IgD-negative memory B cell (primary cell): ENCODE measurements around the gene PLIN5. TPM values are rescaled to one million over a fixed set of nuclear protein-coding genes. Genes with fewer than 3 reads are reported as not detected.

Experiments
- H3K27ac Mint-ChIP-seq, 3 donors: one replicate each; pipeline ENCODE4 v1.8.0; 2020 to 2022; ENCODE audit warnings: mild to moderate bottlenecking in 3 of 3, mixed read lengths in 3 of 3, moderate library complexity in 1 of 3
- H3K27me3 Mint-ChIP-seq: one replicate; pipeline ENCODE4 v1.8.0; 2021; ENCODE audit warnings: mixed read lengths
- H3K36me3 Mint-ChIP-seq: one replicate; pipeline ENCODE4 v1.8.0; 2020; ENCODE audit warnings: mild to moderate bottlenecking, mixed read lengths
- H3K4me1 Mint-ChIP-seq, 3 donors: one replicate each; pipeline ENCODE4 v1.8.0; 2020 to 2022; ENCODE audit warnings: mixed read lengths in 3 of 3, mild to moderate bottlenecking in 1 of 3
- H3K4me3 Mint-ChIP-seq, 4 donors: one replicate each; pipeline ENCODE4 v1.8.0; 2020 to 2022; ENCODE audit warnings: mild to moderate bottlenecking in 4 of 4, mixed read lengths in 4 of 4, moderate library complexity in 3 of 4
- H3K9me3 Mint-ChIP-seq, 3 donors: one replicate each; pipeline ENCODE4 v1.8.0; 2020 to 2021; ENCODE audit warnings: mixed read lengths in 3 of 3, mild to moderate bottlenecking in 1 of 3
- polyA plus RNA-seq: library from polyadenylated mRNA; unstranded; fragments of 300-500 nt; fragmentation: Illumina TruSeq; gene quantifications from one replicate; pipeline ENCODE4 v1.2.3, GENCODE V29; 2021

PLIN5 gene
- polyA plus RNA-seq, 1 donor from 2014 or later, result not detected

DNA sequence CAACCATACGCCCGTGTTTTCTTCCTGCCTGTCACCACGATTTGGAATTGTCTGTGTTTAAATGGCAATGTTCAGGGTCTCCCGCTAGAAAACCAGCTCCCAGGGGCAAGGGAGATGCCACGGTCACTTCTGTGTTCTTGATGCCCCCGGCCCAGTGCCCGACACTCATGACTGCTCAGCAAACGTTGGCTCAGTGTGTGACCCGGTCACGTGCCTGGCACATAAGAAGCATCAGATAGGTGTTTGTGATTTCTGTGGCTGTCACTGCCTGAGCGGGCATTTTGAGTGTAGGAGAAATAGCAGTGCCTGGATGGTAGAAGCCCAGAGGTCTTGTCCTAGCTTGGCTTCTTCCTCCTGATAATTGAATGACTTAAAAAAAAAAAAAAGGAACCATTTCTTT lies 47.5 kb downstream of the PLIN5 start:
- Mint-ChIP-seq H3K36me3 (peaks cover 8% of the 10 kb centered on the region), H3K4me3 (no peak overlapping the region), H3K4me1 (no peaks in the 10 kb centered on the region), H3K27ac (peak overlapping the region in 1 of 3 donors; percentile 27), H3K9me3 (no peaks in the 10 kb centered on the region), H3K27me3 (no peaks in the 10 kb centered on the region)

DNA sequence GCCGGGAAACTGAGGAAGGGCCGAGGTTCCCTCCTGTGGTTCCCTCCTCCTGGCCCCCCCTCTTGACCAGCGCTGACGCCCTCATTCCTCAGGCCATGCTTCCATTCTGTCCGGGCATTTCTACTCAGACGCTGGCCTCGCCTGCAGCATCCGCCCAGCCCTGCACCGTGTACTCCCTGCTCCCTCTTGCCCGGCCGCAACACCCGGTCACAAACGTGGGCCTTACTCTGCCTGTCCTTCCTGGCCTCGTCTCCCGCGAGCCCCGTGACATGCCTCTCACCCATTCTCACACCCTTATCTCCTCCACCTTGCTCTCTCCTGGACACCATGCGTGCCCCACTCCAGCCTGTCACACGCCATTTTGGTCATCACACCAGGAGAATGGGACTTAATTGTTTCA lies 51.6 kb downstream of the PLIN5 start:
- H3K4me3 Mint-ChIP-seq, result peak overlapping the region in 1 of 4 donors; percentile 70
- H3K27me3 Mint-ChIP-seq, result no peaks in the 10 kb centered on the region
- no peak overlapping the region for H3K27ac Mint-ChIP-seq

DNA sequence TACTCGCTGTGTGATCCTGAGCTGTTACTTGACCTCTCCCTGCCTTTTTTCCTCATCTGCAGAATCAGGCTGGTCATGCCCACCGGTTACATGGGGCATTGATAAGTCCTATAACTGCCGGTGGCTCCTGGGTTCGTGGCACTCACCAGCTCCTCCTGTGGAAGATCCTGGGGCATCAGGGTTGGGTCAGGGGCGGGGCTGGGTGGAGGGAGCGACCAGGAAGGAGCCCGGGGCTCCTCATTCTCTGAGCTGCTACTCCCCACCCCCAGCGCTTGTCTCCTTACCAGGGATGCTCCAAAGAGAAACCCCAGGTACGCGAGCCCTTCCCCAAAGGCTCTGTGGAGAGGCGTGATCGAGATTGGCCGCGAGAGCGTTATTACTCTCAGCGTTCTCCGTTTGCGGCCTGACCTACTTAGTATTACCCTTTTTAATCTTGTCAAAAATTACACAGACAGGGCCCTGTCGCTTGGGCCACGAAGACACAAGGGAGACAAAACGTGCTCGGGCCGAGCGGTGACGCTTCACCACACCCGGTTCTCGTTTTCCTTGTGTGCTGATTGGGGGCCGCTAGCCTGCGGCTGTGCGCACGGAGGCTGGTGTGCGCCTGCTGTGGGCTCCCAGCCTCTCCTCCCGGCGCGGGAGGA lies 52.2 kb downstream of the PLIN5 start:
- Mint-ChIP-seq H3K36me3 (peaks cover 4% of the 10 kb centered on the region), H3K4me1 (no peaks in the 10 kb centered on the region)

More for the DNA sequence above, 51.6 kb downstream of the PLIN5 start:
- Mint-ChIP-seq H3K36me3 (peaks cover 5% of the 10 kb centered on the region), H3K4me1 (no peaks in the 10 kb centered on the region), H3K9me3 (no peaks in the 10 kb centered on the region)

DNA sequence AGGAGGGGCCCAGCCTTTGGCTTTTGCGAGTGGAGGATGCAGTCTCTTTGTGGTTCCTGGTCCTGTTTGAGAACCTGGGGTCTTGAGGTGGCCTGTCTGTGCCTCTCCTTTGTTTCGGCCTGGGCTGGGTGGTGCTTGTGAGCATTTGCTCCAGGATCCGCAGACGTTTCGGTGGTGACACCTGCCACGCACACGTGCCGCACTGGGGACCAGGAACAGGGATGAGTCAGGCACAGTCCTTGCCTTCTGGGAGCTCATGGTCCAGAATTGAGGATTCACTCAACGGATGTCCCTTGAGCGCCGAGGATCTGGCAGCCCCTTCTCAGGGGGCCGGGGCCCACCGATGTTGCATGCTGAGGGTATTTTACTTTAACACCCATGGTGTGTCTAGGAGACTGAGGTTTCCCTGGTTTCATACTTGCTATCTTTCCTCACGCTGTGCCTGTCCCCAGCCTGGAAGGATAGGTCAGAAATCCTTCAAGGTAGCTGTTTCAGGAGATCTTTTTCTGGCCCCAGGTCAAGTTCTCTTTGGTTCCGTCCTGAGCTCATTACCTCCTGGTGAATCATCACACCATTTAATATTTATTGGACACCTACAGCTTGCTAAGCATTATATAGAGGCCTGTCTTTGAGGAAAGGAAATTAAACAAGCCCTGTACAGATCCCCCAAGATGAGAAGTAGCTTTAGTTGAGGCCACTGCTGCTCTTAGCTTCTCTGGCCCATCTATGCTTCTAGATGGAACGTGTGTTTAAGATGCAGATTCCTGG lies 57.8 kb downstream of the PLIN5 start:
- Mint-ChIP-seq H3K27ac (peak overlapping the region in 1 of 3 donors; percentile 63), H3K4me3 (peak overlapping the region in 1 of 4 donors; percentile 75), H3K27me3 (no peaks in the 10 kb centered on the region), H3K9me3 (no peaks in the 10 kb centered on the region), H3K4me1 (peaks cover 0 to 8% (median 1%) of the 10 kb centered on the region in 3 donors), H3K36me3 (peaks cover 1% of the 10 kb centered on the region)

More for the DNA sequence above, 52.2 kb downstream of the PLIN5 start:
- Mint-ChIP-seq H3K27ac (no peak overlapping the region), H3K9me3 (no peaks in the 10 kb centered on the region), H3K4me3 (no peak overlapping the region), H3K27me3 (no peaks in the 10 kb centered on the region)

DNA sequence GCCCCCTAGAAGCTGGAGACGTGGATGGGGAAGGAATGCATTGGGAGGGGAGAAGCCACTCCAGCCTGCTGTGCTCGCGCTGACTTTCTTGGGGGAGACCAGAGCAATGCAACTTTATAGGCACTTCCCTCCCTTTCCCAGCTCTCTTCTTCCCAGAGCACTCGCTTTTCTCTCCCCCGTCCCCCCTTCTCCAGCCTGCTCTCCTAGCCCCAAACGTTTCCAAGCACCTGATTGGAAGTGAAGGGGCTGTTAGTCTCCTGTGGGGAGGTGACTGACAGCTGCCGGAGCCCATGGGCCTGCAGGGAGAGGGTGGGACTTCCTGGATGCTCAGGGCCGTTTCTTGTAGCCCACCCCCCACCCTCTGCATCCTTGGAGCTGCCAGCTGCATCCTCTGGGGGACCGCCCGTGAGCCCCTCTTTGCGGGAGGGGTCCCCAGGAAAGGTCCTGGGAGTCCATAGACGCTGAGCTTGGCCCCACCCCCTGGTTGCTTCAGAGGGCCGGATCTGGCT lies 60.5 kb downstream of the PLIN5 start:
- no peaks in the 10 kb centered on the region for H3K9me3 Mint-ChIP-seq
- H3K27ac Mint-ChIP-seq, result no peak overlapping the region
- peaks cover 0 to 11% (median 1%) of the 10 kb centered on the region in 3 donors for H3K4me1 Mint-ChIP-seq

DNA sequence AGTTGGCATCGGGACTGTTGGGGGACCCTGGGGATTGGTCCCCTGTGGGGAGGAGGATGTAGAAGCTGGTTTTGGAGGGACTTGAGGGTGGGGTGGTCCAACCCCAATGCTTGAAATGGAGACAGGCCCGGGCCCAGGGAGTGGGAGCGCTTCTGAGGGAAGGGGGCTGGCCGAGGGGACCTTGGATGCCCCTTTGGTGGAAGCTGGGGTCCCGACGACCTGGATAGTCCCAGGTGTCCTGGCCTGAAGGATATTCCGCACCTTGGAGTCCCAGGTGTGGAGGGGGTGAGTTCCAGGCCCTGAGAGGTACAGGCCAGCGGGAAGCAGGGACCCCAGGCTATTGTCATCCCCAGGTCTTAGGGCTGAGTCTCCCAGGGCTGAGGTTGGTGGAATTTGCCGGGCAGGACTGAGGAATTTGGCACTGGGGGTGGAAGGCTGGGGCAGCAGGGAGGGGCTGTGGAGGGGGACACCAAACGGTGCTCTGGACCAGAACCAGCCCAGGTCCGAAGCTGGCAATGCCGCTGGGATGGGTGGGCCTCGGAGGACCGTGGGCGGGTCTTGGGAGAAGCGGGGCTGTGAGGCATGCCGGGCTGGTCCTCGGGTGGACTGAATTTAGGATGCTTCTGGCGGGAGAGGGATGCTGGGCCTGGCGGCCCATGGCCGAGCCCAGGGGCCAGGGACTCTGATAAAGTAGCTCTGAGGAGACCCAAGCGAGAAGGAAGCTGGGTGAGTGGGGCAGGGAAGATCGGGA lies 61.1 kb downstream of the PLIN5 start:
- H3K27ac Mint-ChIP-seq, result no peak overlapping the region
- H3K36me3 Mint-ChIP-seq, result peaks cover 1% of the 10 kb centered on the region
- no peaks in the 10 kb centered on the region for H3K9me3 Mint-ChIP-seq
- peak overlapping the region; percentile 22 to 88 (median 79) for H3K4me3 Mint-ChIP-seq
- H3K4me1 Mint-ChIP-seq, result peaks cover 0 to 11% (median 1%) of the 10 kb centered on the region in 3 donors
- no peaks in the 10 kb centered on the region for H3K27me3 Mint-ChIP-seq

More for the DNA sequence above, 60.5 kb downstream of the PLIN5 start:
- H3K27me3 Mint-ChIP-seq, result no peaks in the 10 kb centered on the region
- peak overlapping the region; percentile 22 to 88 (median 79) for H3K4me3 Mint-ChIP-seq
- H3K36me3 Mint-ChIP-seq, result peaks cover 1% of the 10 kb centered on the region

DNA sequence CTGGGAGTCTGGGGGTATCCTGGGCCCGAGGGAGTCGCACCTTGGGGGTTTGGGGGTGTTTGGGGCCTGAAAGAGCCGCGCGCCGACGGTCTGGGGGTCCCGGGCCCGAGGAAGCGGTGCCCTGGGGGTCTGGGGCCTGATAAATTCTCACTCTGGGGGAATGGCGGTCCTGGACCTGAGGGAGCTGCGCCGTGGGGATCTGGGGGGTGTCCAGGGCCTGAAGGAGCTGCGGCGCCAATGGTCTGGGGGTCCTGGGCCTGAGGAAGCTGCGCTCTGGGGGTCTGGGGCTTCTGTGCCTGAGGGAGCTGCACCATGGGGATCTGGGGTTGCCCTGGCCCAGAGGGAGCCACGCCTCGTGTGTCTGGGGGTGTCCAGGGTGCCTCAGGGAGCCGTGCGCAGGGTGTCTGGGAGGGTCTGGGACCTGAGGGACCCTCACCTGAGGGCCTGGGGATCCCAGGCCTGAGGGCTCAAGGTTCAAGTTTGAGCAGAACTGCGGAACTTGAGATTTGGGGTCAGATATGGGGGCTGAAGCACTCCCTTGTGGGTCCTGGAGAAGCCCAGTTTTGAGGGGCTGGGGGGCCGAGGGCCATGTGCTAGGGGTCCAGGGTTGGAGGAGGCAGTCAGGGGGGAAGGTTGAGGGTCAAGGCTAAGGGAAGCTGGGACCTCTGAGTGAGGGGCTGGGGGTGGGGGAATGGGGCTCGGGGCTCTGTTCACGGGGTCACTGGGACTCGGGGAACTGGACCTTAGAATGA lies 61.8 kb downstream of the PLIN5 start:
- Mint-ChIP-seq H3K4me1 (peaks cover 0 to 11% (median 1%) of the 10 kb centered on the region in 3 donors), H3K36me3 (peaks cover 1% of the 10 kb centered on the region), H3K4me3 (peak overlapping the region; percentile 41 to 92 (median 80)), H3K27ac (no peak overlapping the region), H3K9me3 (no peaks in the 10 kb centered on the region), H3K27me3 (no peaks in the 10 kb centered on the region)

Other genes with a start within 250 kb of the PLIN5 start
- gene TMIGD2, start 232.8 kb downstream of the PLIN5 start, polyA plus RNA-seq, result 1.9 TPM
- 0.58 TPM for gene FSD1, start 230.6 kb downstream of the PLIN5 start, polyA plus RNA-seq
- gene STAP2, start 196.4 kb downstream of the PLIN5 start, polyA plus RNA-seq, result not detected
- 9.7 TPM for gene MPND, start 191.7 kb downstream of the PLIN5 start, polyA plus RNA-seq
- 23.7 TPM for gene SH3GL1, start 134.7 kb downstream of the PLIN5 start, polyA plus RNA-seq
- 6.9 TPM for gene CHAF1A, start 132.6 kb downstream of the PLIN5 start, polyA plus RNA-seq
- gene UBXN6, start 77.4 kb downstream of the PLIN5 start, polyA plus RNA-seq, result 7.0 TPM
- gene HDGFL2, start 62.9 kb downstream of the PLIN5 start, polyA plus RNA-seq, result 31.9 TPM
- 0.15 TPM for gene PLIN4, start 16.7 kb downstream of the PLIN5 start, polyA plus RNA-seq
- 0.81 TPM for gene LRG1, start 4.8 kb upstream of the PLIN5 start, polyA plus RNA-seq
- gene SEMA6B, start 24.5 kb upstream of the PLIN5 start, polyA plus RNA-seq, result not detected
- 18.4 TPM for gene TNFAIP8L1, start 104.3 kb upstream of the PLIN5 start, polyA plus RNA-seq
- 100 TPM for gene MYDGF, start 135.1 kb upstream of the PLIN5 start, polyA plus RNA-seq
- 40.5 TPM for gene DPP9, start 188.6 kb upstream of the PLIN5 start, polyA plus RNA-seq